NCI-H446 treated with DMSO at 0.1 percent for 48 hours (cell line): ENCODE data around the gene DPP10.

ENCODE experiments used
- DNase-seq: peaks from one replicate; lab custom pipeline; 2025; lab: John Stamatoyannopoulos, UW

The DPP10 gene

DNA sequence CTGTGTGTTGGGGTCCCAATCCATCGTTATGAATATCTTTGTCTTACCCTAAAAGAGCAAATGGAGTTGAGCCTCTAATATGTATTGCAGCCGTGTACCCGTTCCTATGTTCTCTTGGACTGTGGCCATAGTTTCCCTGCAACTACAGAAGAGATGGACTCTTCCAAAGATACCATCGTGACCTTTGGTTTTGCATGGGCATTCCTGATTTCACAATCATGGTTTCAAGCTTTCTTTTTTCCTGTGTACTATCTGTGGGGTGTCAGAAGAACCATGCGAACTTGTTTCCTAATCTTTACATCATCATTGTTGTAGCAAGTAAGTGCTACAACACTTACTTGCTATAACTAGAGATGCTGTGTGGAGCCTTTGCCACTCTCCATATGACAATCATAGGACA lies 1295.7 kb downstream of the DPP10 start:
- DNase-seq, result no peak

DNA sequence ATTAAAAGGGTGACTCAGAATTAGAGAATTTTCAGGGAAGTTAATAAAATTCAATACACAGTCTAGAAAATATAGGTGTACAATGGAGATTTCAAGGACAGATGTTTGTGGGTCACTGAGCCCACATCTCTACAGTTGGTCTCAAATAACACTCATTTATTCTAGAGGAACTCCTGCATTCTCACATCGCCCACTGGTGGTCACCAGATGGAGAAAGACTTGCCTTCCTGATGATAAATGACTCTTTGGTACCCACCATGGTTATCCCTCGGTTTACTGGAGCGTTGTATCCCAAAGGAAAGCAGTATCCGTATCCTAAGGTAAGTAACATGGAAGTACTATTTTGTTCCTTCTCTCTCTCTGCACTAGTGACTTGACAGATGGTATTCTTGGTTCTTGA lies 1297.1 kb downstream of the DPP10 start:
- DNase-seq, result no peak

DNA sequence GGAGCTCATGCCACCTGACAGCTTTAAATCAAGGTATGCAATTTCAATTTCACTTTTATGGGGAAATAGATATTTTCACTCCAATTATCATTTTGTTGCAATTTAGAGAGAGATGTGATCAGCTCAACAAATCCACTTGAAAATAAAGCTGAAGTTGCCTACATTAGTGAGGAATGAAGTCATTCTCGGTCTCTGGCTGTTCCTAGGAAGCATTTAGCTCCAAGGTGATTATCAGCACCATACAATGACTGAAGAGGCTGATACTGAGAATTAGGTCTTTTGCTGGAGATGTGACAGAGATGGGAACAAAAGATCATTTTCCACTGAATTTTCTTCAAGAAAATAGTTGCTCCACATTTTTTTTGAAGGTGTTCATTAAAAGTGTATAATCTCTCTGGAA lies 1303.7 kb downstream of the DPP10 start:
- DNase-seq, result no peak

DNA sequence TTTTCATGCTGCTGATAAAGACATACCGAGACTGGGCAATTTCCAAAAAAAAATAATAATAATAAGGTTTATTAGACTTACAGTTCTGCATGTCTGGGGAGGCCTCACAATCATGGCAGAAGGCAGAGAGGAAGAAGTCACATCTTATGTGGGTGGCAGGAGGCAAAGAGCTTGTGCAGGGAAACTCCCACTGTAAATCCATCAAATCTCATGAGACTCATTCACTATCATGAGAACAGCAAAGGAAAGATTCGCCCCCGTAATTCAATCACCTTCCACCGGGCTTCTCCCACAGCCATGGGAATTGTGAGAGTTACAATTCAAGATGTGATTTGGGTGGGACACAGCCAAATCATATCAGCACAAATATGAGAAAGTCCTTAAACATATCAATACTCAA lies 1314.8 kb downstream of the DPP10 start:
- no peak for DNase-seq

DNA sequence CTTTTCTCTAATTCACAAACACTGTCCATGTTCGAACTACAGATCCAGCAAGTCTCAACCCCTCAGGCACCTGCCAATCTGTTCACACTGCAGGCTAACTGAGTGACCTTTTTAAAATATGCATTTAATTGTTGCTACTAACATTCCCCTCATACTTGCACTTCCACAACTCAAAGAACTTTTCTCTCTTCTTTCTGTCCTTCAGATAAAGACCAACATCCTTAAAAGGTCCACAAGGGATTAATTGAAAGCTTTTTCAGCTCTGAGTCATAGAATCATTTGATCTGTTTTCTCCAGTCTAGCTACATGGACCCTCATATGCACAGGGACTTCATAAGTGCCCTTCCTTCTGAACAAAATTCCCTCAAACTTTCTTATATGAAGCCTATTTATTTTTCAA lies 1321.2 kb downstream of the DPP10 start:
- DNase-seq, result no peak

DNA sequence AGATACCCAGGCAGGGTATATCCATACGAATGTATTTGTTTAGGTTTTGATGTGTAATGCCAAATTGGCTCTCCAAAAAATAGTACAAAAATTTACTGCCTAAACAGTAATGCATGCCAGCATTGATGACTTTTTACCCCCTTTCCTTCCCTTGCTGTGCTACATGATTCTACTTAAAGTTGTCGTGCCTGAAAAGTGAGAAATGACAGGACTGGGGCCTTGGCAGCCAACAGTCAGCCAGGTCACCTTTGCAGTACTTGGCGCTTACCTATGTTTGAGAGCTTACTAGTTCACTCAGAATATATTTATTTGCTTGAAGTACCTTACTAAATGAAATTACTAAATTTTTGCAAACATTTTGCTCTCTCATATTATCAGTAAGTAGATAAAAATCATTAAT lies 1329.1 kb downstream of the DPP10 start:
- no peak for DNase-seq

DNA sequence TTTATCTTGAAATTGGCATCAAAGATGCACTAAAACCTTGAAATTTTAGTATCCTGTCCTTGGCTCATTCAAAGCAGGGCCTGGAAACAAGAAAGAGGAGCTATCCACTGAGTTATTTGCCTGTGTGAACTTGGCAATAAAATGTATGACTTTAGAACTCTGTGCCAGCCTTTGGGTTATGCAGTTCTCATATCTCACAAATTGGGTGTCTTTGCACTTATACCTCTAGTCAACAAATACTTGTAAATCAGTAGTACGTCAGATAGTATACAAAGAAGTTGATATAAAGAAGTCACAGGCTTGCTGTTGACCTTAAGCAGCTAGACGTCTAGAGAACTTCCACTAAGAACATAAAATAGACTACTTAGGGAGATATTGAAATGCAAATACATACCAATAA lies 1331.9 kb downstream of the DPP10 start:
- DNase-seq, result no peak

DNA sequence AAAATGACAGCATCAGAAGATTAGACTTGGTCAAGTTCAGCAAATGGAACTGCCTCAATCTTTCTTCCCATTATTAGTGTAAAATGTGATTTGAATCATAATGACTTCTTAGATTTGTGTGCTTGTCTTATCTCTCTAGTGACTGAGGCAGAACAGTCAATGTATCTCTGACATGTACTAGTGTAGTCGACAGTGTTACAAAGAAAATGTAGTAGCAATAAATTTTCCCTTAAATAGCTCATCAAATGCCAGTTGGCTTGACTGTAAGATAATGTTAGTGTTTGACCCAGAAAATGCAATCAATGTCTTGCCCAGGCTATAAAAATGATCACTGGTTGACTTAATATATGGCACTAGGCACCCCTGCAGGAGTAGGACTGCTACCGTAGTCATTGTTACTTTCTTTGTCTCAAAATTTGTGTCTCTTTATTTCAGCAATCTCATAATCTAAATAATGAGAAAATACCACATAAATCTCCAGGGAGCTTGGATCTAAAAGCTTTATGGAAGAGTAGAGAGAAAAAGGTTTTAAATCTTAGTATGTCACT lies 1336.7 kb downstream of the DPP10 start:
- no peak for DNase-seq

DNA sequence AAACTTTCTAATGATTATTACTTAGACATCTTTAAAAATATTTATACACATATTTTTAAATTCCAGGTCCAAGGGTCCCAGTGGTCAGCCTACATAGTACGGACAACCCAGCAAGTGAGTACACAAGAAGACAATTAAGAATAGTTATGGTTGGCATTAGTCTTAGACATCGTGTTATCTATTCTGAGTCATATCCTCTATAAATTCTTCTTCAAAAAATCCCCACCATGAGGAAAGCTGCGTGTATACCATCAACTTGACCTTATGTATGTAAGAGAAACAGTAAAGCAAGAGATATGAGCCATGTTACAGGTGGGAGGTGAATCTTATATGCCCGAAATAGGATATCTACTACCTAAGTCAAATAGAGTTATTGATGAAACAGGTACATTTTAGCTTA lies 1339.8 kb downstream of the DPP10 start:
- no peak for DNase-seq

DNA sequence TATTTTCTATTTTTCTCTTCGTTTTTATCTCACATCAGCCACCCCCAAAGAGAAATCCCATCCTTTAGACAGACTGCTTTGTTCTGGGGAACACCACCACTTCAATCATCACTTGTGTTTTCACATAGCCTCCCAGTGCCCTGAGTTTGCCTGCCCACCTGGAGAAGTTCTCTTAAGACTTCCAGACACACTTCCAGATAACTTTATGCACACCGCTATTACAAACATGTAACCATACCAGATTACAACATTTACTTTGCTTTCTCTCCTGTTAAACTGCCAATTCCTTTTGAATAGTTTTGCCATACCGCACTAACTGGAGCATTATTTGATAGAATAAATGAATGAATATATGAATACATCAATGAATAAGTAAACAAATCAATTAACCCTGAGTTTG lies 1353.6 kb downstream of the DPP10 start:
- no peak for DNase-seq

DNA sequence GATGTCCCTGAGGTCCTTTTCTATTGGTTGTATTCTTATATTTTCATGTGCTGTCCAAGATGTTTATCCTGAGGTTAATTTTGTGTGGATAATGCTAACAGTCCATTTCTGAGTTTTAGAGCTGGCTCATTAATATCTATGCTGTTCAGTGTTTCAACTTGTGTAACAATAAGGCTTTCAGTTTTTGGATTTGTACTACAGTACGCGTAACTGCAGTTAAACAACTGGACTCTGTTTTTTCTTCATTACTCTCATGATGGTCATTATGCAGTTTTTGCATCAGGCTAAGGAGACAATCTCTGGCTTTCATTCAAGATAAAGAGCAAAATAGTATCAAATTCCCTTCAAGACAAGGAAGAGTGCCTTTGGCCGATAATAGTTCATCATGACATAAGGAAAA lies 1364.8 kb downstream of the DPP10 start:
- no peak for DNase-seq

DNA sequence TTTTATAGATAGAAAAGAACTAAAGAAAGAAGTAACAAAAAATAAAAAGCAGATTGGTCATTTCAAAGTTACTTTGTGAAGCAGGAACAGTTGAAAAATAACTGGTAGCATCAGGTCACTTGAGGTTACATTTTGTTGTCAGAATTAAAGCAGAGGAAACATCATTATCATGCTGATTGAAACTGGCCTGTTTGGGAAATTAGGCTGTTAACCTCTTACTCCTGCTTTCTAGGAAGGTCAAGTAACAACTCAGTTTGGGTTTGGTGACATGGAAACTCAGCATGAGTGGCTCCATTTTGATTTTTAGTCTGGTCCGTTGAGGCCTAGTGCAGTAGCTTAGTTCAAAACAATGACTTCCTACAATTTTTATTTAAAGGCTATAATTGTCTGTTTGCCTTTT lies 1383.5 kb downstream of the DPP10 start:
- no peak for DNase-seq

DNA sequence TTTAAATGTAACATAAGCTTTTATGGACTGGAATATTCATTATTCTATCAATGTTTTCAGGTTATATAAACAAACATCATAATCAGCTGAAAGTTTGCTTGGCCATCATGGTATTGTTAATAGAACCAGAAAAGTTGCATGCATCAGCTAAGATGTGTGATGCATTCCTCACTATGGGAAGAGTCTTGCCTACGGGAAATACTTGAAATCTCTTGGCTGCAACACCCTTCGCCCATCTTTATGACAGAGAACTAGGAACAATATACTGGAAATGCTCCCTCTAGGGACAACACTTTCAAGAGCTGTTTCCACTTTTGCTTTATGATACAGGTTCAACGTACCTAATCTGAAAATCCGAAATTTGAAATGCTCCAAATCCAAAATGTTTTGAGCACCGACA lies 1390.8 kb downstream of the DPP10 start:
- DNase-seq, result no peak

DNA sequence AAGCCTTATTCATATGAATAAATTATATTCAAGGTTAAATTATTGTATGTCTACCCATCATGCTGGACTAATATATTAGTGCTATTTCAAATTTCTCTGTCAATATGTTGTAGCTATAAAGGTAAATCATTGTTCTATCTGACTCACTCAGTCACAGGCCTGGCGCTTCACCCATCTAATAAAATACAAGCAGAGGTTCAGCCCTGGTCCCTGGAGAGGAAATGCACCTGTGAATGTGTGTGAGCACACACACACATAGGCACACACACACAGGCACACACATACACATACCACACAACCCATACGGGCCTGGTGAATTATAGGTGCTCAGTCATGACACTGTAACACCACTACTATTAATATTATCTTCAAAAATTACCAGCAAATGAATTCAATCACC lies 1396.1 kb downstream of the DPP10 start:
- no peak for DNase-seq

DNA sequence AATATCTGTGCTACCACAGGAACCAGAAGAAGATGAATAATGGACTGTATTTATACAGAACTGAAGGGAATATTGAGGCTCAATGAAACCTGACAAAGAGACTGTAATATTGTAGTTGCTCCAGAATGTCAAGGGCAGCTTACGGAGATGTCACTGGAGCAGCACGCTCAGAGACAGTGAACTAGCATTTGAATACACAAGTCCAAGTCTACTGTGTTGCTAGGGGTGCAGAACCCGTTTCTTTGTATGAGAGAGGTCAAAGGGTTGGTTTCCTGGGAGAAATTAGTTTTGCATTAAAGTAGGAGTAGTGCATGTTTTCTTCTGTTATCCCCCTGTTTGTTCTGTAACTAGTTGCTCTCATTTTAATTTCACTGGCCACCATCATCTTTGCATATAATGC lies 1399.9 kb downstream of the DPP10 start:
- DNase-seq, result no peak

DNA sequence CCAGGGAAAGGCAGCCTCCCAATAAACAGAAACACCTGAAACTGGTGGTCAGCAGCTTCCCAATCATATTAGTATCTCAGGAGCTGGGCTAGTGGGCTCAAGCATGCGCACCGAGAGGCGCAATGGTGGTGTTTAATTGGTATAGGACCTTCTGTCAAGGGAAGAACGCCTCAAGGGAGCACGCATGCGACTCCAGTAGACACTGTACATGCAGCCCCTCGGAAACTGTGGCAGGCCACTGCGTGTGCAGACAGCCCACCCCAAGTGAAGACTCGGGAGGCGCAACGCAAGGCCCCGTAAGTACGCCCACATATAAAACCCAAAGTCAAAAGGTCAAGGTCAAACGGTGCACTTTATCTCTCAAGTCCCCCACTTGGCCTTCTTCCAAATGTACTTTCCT lies 1405.8 kb downstream of the DPP10 start:
- DNase-seq, result no peak

DNA sequence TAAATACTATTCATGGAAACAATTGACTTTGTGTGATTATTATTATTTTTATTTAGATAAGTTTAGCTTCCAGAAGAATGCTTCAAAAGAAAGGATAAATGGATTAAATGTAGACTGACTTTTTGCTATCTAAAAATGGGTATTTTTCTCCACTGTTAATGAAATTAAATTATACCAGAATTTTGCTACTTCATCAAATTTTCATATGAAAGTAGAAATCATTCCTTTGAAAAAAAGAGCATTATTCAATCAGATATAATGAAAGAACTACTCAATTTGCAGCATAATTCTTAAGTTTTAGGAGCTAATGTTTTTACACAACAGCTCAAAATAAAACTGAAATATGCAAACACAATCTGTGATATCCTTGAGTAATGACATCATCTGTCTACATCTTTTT lies 1424.6 kb downstream of the DPP10 start:
- DNase-seq, result no peak

DNA sequence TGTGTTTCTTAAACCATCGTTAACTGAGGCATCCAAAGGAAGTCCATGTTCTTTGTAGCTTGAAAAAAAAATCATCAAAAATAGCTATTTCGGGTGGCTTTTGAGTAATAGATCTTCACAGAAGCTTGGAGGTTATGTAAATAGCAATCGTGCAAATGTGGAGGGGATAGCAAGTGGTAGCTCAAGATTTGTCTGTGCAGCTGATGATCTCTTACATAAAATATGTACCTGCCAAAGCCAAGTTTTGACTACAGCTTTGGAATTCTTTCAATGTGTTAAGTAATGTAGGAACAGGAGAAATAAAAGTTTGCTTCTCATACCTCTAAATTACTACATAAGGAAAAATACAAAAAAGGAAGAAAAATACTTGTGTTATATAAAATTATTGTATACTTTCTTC lies 1432.0 kb downstream of the DPP10 start:
- DNase-seq, result no peak

DNA sequence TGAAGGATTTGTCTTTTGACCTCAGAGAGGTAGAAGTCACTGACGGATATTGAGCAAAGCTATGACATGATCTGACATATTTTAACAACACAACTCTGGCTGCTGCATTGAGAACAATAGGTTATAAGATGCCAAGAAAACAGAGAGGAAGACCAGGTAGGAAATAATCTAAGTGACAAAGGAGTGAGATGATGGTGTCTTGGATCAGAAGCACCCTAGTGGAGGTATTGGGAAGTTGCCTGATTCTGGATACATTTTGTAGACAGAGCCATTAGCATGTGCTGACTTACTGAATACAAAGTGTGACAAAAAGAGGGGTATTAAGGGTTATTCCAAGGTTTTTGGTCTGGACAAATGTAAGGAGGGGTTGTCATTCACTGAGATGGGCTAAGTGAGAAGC lies 1438.1 kb downstream of the DPP10 start:
- no peak for DNase-seq

DNA sequence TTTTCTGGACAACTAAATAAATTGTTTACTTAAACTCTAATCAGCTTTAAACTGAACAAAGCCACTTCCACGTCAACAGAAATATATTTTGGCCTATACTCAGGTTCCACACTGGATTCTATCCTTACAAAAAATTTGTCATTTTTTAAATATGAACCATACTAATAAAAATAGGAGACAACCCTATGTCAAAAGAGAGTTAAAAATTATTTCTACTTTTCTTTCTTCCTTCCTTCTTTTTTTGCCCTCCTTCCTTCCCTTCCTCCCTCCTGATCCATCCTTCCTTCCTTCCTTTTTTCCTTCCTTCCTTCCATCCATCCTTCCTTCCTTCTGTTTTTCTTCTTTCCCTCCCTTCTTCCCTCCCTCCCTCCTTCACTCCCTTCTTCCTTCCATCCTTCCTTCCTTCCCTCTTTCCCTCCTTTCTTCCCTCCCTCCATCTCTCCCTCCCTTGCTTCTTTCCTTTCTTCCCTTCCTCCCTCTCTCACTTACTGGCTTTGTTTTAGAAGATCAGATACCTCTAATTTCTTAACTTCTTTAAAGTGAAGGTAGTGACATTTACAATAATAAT lies 1444.9 kb downstream of the DPP10 start:
- DNase-seq, result no peak
